ENCODE data around the gene WDR46. TPM values are rescaled to one million over a fixed set of nuclear protein-coding genes. Genes with fewer than 3 reads are reported as not detected.

WDR46 gene
- total RNA-seq, 1 experiment from 2014 or later = 99.2 TPM

GRCh38 chr6:33254591-33254990 is 34.4 kb downstream of the WDR46 start:
- H3K23ac ChIP-seq (ENCODE audit: insufficient read length, low read depth, low read length) = no peak overlapping the region
- H3K27ac ChIP-seq (ENCODE audit: insufficient read length, low read depth, low read length) = no peak overlapping the region
- H2AFZ ChIP-seq (ENCODE audit: low read length) = no peak overlapping the region

More at GRCh38 chr6:33254591-33254990, 34.4 kb downstream of the WDR46 start:
- no peak for TF ChIP-seq CTCF (conservative IDR thresholded peaks at IDR 0.05)
- Histone ChIP-seq H3K9ac (ENCODE audit: extremely low read depth, insufficient read length, low read length) (no peak overlapping the region), H4K5ac (ENCODE audit: insufficient read length, low read depth, low read length) (no peak overlapping the region), H3K79me1 (ENCODE audit: insufficient read depth, low read depth, low read length, poor library complexity, severe bottlenecking) (no peaks in the 10 kb centered on the region), H3K79me2 (ENCODE audit: insufficient read depth, low read length) (no peaks in the 10 kb centered on the region), H3K27me3 (ENCODE audit: insufficient read depth, low read length) (no peaks in the 10 kb centered on the region), H4K91ac (ENCODE audit: insufficient read length, low read depth, low read length) (no peak overlapping the region), H4K20me1 (ENCODE audit: control insufficient read depth, insufficient read depth, insufficient read length) (no peaks in the 10 kb centered on the region), H3K4ac (ENCODE audit: low read depth, low read length) (no peak overlapping the region), H2BK20ac (ENCODE audit: low read depth, low read length, poor library complexity, severe bottlenecking) (no peak overlapping the region), H3K4me1 (ENCODE audit: insufficient read depth, low read length) (no peaks in the 10 kb centered on the region), H2BK15ac (ENCODE audit: low read depth, low read length) (no peak overlapping the region), H3K9me3 (ENCODE audit: control insufficient read depth, low read depth, low read length) (no peaks in the 10 kb centered on the region), H2AK5ac (ENCODE audit: insufficient read length, low read length) (no peak overlapping the region), H3K14ac (ENCODE audit: insufficient read depth, low read length) (no peak overlapping the region), H3K4me2 (ENCODE audit: insufficient read depth, insufficient read length, low read length) (no peak overlapping the region), H2BK5ac (ENCODE audit: insufficient read length, low read length) (no peak overlapping the region), H3K18ac (ENCODE audit: insufficient read length, low read depth, low read length) (no peak overlapping the region), H4K8ac (replicated peaks; ENCODE audit: insufficient read length, low read depth, low read length) (no peak overlapping the region), H2BK120ac (ENCODE audit: low read depth, low read length, poor library complexity, severe bottlenecking) (no peak overlapping the region), H3K23me2 (ENCODE audit: insufficient read length, low read depth, low read length, poor library complexity, severe bottlenecking) (peaks cover 2% of the 10 kb centered on the region), H3K56ac (ENCODE audit: insufficient read length, low read depth, low read length) (no peak overlapping the region), H3T11ph (ENCODE audit: low read length) (no peak overlapping the region), H2BK12ac (ENCODE audit: insufficient read length, low read depth, low read length) (no peak overlapping the region)
- Mint-ChIP-seq H3K27me3 (ENCODE audit: low read depth) (no peaks in the 10 kb centered on the region), H3K27ac (no peak overlapping the region), H3K9me3 (no peaks in the 10 kb centered on the region), H3K4me1 (peaks cover 9 to 14% of the 10 kb centered on the region in 2 experiments), H3K36me3 (ENCODE audit: insufficient read depth in 1 of 3, low read depth in 3 of 3) (peaks cover 12 to 47% (median 39%) of the 10 kb centered on the region in 3 experiments), H3K4me3 (no peak overlapping the region)
- DNase-seq = no peak
- no CpG with 5 or more reads among the region's 4 CpGs for WGBS (ENCODE audit: extremely low coverage, insufficient read length, low lambda C conversion rate)

Measured in H9 (cell line).